Activated T-cell treated with anti-CD3 and anti-CD28 coated beads, Interleukin-2, amount 50 U/mL, for 4 hours (primary cell): ENCODE data around the gene PRDM16. TPM values are rescaled to one million over a fixed set of nuclear protein-coding genes. Genes with fewer than 3 reads are reported as not detected.

Experiments
- ATAC-seq, 2 donors: fragments of 200-7000 bp; cut with Tn5 transposase; one replicate each; pipeline ENCODE4 v1.10.0; 2021
- DNase-seq: peaks from one replicate; pipeline ENCODE4 v3.0.0-alpha.2; 2020
- H3K27me3 Mint-ChIP-seq: one replicate; pipeline ENCODE4 v1.8.0; 2021; ENCODE audit warnings: low read depth, mixed read lengths
- H3K36me3 Mint-ChIP-seq: one replicate; pipeline ENCODE4 v1.8.0; 2022; ENCODE audit warnings: mixed read lengths; ENCODE audit not compliant: insufficient read depth
- H3K4me1 Mint-ChIP-seq: one replicate; pipeline ENCODE4 v1.8.0; 2021; ENCODE audit warnings: low read depth, mixed read lengths
- H3K4me3 Mint-ChIP-seq: one replicate; pipeline ENCODE4 v1.8.0; 2021; ENCODE audit warnings: mild to moderate bottlenecking, moderate library complexity, mixed read lengths
- H3K9me3 Mint-ChIP-seq: one replicate; pipeline ENCODE4 v1.8.0; 2021; ENCODE audit warnings: mixed read lengths
- total RNA-seq, 3 donors: library from RNA; stranded (reverse); gene quantifications; one replicate each; pipeline ENCODE4 v1.2.1, GENCODE V29; 2021

The PRDM16 gene
- total RNA-seq, 3 donors from 2014 or later: 0.05 to 0.22 TPM; not detected in 1

DNA sequence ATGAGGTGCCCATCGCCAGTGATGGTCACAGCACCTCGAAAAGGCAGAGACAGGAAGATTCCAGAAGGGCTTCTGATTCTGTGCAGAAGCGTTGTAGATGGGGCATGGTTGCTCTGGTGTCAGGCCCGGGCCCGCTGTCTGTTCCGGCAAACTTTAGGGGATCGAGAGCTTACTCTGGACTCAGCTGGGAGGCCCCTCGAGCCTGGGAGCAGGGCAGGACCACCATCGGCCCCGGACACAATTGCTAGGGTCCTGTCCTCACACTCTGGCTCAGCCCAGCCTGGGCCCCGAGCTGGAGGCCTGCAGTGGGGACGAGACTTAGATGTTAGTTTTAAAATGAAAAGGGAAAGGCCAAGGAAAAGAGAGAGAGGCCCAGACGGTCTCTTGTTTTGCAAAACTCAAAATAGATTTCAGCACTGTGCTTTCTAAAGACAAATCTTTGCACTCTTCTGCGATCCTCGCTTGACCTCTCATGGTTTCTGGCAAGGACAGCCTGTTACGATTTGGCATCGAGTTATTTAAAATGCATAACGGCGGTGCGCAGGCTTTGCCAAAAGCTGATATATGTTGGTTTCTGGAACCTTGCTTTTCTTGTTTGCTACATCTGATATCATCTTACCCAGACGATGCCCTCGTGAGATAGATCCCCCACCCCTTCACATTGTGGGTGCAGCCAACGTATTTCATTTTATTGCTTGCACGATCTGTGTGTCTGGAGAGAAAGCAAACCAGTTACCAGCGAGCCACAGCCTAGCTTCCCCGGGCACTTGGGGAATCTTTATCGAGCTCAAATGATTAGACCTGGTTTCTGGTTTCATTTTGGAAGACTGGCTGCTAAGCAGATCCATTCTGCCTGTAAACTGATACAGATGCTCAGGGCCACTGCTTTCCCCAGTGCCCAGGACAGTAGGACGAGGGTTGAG lies 58.0 kb downstream of the PRDM16 start:
- Mint-ChIP-seq H3K4me3 (no peak overlapping the region), H3K4me1 (no peaks in the 10 kb centered on the region), H3K27me3 (no peaks in the 10 kb centered on the region), H3K9me3 (no peaks in the 10 kb centered on the region), H3K36me3 (no peaks in the 10 kb centered on the region)
- ATAC-seq (no peak), DNase-seq (no peak)

DNA sequence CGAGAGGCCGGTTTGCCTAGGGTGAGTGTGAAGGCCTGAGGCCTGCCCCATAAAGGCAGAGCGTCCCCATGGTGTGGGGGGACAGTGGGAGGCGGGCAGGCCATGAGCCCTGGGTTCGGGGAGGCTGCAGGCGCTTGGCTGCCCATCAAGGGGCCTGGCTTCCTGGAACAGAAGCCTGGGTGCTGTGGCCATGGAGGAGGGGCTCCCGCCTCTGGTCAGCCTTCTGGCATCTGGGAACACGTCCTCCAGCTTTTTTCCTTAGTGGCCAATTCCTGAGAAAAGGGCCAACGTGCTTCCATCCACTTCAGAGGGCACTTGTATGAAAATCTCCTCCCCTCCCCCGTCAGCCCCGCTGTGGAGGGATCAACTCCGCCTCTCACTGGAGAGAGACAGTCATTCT lies 58.7 kb downstream of the PRDM16 start:
- Mint-ChIP-seq H3K36me3 (no peaks in the 10 kb centered on the region), H3K4me1 (no peaks in the 10 kb centered on the region), H3K27me3 (no peaks in the 10 kb centered on the region), H3K4me3 (no peak overlapping the region), H3K9me3 (no peaks in the 10 kb centered on the region)
- ATAC-seq (no peak), DNase-seq (no peak)

DNA sequence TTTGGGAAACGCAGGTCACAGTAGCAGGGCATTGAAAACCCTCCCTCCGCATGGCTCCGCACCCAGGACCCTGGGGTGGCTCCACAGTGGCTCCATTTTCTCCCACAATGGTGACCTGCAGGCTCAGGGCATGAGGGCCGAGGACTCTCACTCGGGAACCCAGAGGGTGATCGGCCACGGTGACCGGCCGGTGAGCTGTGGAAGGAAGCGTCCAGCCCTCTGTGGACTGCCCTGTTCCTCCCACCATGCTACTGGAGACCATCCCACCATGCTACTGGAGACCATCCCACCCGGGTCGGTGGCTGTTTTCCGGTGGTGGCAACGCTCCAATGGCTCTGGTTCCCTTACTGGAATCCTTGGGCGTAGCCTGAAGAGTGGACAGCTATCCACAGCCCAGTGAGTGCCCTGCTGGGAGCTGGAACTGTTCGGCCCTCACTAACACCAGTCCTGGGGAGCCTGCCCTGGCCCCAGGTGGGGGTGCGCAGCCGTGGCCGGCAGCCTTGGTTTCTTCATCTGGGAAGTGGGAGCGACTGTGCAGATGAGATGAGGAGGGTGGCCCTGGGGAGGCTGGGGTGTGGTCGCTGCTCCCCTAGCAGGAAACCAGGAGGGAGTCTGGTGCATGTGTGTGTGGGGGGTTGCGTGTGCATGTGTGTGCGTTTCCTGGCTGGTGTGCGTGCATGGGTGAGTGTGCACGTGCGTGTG lies 59.6 kb downstream of the PRDM16 start:
- no peak for ATAC-seq
- Mint-ChIP-seq H3K9me3 (no peaks in the 10 kb centered on the region), H3K27me3 (no peaks in the 10 kb centered on the region), H3K4me3 (no peak overlapping the region), H3K36me3 (no peaks in the 10 kb centered on the region), H3K4me1 (no peaks in the 10 kb centered on the region)
- DNase-seq: no peak

DNA sequence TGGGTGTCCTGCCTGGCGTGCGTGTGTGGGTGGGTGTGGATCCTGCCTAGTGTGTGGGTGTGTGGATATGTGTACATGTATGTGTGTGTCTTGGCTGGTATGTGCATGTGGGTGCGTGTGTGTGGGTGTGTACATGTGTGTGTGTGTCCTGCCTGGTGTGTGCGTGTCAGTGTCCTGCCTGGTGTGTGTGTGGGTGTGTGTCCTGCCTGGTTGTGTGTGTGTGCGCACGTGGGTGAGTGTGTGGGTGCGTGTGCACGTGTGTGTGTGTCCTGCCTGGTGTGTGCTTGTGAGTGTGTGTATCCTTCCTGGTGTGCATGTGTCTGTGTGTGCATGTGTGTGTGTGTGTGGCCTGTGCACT lies 60.1 kb downstream of the PRDM16 start:
- ATAC-seq (no peak), DNase-seq (no peak)
- Mint-ChIP-seq H3K27me3 (peaks cover 2% of the 10 kb centered on the region), H3K4me1 (no peaks in the 10 kb centered on the region), H3K9me3 (no peaks in the 10 kb centered on the region), H3K4me3 (no peak overlapping the region), H3K36me3 (no peaks in the 10 kb centered on the region)

DNA sequence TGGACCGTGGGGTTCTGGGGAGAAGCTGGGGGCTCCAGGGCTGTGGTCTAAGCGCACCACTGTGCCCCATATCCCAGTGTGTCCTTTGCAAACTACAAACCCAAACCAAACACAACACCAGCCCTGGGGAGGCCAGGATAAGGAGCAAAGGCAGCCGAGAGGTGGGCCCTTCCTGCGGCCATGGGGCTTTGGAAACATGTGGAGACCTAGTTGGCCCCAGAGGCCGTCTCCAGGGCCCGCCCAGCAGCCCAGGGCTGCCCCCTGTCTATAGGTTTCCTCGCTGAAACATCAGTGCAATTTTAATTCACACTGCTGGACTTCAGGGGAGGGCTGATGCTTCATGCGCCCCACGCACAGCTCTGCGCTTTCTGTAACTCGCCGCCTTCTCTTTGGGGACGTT lies 61.3 kb downstream of the PRDM16 start:
- Mint-ChIP-seq H3K4me3 (no peak overlapping the region), H3K36me3 (no peaks in the 10 kb centered on the region), H3K4me1 (no peaks in the 10 kb centered on the region), H3K27me3 (peaks cover 4% of the 10 kb centered on the region), H3K9me3 (no peaks in the 10 kb centered on the region)
- ATAC-seq (no peak), DNase-seq (no peak)

DNA sequence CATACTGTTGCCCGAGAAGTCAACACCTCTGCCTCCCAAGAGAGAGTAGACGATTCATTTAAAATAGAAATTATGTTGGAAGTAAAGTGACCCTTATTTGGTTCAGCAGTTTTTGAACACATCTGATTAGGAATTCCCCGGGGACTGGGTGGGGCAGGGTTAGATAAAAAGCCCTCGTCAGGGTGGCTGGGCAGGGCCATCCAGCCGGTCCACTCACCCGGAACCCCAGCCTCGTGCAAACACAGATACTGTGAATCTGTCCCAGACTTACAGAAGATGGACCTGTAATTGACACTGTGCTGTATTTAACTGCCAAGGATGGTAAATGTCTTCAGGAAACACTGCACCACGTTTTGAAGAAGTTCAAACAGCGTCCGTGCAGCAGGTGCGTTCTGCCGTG lies 63.7 kb downstream of the PRDM16 start:
- Mint-ChIP-seq H3K4me1 (no peaks in the 10 kb centered on the region), H3K27me3 (peaks cover 4% of the 10 kb centered on the region), H3K4me3 (no peak overlapping the region), H3K36me3 (no peaks in the 10 kb centered on the region), H3K9me3 (no peaks in the 10 kb centered on the region)
- no peak for ATAC-seq
- no peak for DNase-seq

DNA sequence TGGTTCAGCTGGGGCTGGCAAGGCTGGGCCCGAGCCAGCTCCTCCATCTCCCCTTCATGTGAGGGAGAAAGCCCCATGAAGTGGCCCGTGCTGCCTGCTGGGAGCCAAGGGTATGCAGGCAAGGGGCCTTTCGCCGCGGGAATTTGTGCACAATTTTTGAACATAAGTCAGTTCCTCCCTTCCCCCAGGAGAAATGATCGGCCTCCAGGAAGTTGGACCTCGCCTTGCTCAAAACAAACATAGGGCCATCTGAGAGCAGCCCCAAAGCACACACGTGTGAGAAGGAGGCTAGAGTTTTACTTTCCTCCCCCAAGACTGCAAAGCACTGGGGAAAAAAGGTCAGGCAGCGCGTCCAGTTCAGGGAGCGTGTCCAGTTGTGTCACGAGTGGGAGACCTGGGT lies 64.7 kb downstream of the PRDM16 start:
- Mint-ChIP-seq H3K27me3 (peaks cover 4% of the 10 kb centered on the region), H3K36me3 (no peaks in the 10 kb centered on the region), H3K4me3 (no peak overlapping the region), H3K9me3 (no peaks in the 10 kb centered on the region), H3K4me1 (no peaks in the 10 kb centered on the region)
- ATAC-seq: no peak
- DNase-seq: no peak

DNA sequence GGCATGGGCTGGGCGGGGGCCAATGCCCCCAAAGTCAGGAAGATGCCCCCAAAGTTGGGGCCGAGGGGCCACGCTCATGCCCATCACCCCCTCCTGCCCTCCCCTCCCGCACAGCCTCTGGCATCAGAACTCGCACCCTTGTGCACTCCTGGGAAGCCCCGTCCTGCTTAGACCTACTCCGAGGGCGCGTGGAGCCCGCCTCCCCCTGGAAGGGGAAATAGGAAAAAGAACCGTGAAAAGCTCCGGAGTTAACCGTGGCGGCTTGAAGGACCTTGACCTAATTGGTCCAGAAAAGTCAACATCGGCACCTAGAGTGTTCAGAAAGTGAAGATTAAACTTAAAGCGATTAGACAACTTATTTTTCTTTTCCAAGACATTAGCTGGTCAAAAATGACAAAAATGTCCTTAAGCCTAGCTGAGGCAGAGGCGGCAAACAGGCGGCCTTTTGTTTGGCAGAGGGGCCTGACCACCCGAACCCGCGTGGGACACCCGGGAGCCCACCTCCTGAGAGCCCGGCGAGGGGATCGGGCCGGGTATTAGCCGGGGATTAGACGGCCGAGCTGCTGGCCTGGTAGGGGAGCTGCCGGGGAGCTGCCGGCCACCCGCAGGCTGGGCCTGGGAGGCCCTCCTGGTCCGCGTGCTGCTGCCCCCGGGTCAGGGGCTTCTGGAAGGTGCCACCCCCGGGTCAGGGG lies 65.5 kb downstream of the PRDM16 start:
- peaks cover 4% of the 10 kb centered on the region for H3K27me3 Mint-ChIP-seq
- H3K4me3 Mint-ChIP-seq: no peak overlapping the region
- no peak for DNase-seq
- no peak for ATAC-seq
- H3K36me3 Mint-ChIP-seq: no peaks in the 10 kb centered on the region
- no peaks in the 10 kb centered on the region for H3K4me1 Mint-ChIP-seq
- no peaks in the 10 kb centered on the region for H3K9me3 Mint-ChIP-seq

DNA sequence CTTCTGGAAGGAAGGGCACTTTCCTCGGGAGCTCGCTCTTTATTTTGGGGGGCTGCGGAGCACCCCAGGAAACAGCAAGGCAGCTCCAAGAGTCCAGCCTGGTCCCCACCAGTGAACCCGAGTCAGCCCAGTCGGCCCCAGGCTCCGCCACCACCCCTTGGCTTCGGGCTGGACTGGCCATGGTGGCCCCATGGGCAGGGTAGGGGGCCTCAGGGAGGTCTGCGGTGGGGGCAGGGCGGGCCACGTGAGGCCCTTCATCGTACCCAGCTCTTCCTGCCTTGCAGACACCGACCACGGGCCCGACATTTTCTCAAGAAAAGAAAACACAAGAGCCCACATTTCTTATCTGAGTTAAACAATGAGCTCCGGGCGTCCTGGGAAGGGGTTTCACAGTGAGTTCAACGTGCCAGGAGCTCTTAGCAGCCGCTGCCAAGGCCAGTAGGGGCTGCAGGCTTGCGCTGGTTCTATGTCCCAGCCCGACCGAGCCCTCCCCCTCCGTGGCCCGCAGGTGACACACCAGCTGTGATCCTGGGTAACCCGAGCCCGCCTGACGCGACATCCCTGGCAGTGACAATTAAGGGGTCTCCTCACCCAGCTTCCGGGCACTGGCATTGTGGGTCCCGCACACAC lies 66.2 kb downstream of the PRDM16 start:
- Mint-ChIP-seq H3K4me3 (no peak overlapping the region), H3K36me3 (no peaks in the 10 kb centered on the region), H3K4me1 (no peaks in the 10 kb centered on the region), H3K27me3 (peaks cover 4% of the 10 kb centered on the region), H3K9me3 (no peaks in the 10 kb centered on the region)
- no peak for ATAC-seq
- DNase-seq: no peak

DNA sequence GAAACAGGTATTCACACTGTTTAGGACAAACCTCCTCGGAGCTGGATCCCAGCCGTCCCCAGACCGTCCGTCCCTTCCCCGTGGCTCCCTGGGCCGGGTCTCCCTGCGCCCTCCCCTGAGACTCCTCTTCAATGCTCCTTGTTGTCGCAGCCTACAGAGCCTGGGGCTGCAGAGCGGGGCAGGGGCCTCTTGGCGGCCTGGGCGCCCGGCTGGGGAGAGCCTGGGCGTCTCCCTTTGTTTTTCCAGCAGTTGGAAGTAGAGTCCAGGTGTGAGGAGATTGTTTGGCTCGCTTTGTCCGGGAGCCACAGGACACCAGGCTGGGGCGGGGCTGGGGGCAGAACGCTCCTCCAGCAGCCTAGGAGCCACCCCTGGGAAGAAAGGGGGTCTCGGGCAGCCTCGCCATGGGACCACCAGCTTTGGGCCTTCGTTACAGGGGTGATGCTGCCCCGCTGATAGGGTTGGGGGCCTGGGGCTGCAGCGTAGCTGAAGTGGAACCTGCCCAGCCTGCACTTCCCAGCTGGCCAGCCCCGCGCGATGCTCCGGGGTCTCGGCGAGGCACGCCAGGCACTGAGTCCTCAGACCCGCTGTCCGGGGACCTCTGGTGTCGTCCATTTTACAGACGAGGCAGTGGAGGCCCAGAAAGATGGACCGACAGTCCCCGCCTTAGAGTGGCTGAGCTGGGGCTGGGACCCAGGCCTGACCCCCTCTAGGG lies 66.9 kb downstream of the PRDM16 start:
- ATAC-seq (no peak), DNase-seq (no peak)
- Mint-ChIP-seq H3K4me3 (no peak overlapping the region), H3K9me3 (no peaks in the 10 kb centered on the region), H3K4me1 (no peaks in the 10 kb centered on the region), H3K27me3 (peaks cover 4% of the 10 kb centered on the region), H3K36me3 (no peaks in the 10 kb centered on the region)

DNA sequence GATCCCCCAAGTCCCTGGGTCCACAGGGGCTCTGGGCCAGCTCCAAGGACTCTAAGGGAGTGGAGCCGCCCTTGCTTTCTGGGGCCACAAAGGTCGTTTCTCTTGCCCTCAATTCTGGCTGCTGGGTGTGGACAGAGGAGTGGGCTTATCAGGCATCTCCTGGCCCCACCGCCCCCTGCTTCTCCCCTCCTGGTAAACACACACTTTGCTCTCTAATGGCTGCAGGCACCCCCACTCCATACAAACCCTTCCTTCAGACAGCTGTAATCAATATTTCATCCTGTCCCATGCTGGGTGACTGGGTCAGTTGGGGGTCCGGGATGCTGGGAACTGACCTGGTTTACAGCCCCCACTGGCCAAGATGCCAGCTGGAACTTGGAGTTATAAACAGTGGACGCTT lies 67.5 kb downstream of the PRDM16 start:
- DNase-seq (no peak), ATAC-seq (no peak)
- Mint-ChIP-seq H3K4me3 (no peak overlapping the region), H3K27me3 (peaks cover 4% of the 10 kb centered on the region), H3K4me1 (no peaks in the 10 kb centered on the region), H3K36me3 (no peaks in the 10 kb centered on the region), H3K9me3 (no peaks in the 10 kb centered on the region)

DNA sequence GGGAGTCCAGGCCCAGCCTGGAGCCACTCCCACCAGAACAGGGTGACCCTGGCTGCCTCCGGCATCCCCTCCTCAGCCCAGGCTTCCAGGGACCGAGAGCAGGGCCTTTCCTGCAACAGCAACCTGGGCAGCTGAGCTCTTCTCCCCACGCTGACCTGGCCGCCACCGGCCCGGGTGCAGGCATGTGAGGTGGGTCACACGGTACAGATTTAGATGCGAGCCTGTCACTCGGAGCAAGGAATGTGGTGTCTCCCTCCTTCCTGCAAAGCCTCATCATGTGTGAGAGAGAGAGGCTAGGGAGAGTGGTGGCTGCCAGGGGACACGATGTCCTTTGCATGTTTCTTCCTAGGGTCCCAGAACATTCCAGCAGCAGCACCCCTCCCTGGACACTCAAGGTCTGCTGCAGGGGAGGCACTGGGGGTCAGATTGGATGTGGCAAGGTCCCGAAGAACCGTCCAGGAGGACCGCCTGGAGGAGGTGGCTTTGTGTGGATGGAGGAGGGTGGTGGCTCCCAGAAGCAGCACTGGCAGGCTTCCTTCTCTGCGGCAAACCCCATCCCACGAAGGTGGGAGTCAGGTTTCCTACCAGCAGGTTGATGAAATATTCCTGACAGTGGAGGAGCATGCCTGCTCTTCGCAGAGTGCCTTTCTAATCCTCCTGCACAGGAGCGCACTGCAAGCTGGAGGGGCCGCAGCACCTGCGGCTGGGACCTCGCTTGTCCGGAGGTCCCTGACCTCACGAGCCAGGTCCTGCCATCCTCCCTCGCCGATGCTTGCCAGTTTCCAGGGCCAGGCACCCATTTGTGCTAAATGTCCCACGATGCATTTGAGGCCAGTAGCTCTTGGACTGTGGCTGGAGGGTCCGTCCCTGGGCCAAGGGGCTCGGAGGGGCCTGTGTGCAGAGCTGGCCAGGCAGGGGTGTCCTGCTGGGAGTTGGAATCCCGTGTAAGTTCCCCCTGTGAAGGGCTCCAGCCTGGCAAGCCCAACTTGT lies 68.4 kb downstream of the PRDM16 start:
- ATAC-seq: no peak
- Mint-ChIP-seq H3K36me3 (no peaks in the 10 kb centered on the region), H3K9me3 (no peaks in the 10 kb centered on the region), H3K4me3 (no peak overlapping the region), H3K4me1 (no peaks in the 10 kb centered on the region), H3K27me3 (peaks cover 4% of the 10 kb centered on the region)
- no peak for DNase-seq

DNA sequence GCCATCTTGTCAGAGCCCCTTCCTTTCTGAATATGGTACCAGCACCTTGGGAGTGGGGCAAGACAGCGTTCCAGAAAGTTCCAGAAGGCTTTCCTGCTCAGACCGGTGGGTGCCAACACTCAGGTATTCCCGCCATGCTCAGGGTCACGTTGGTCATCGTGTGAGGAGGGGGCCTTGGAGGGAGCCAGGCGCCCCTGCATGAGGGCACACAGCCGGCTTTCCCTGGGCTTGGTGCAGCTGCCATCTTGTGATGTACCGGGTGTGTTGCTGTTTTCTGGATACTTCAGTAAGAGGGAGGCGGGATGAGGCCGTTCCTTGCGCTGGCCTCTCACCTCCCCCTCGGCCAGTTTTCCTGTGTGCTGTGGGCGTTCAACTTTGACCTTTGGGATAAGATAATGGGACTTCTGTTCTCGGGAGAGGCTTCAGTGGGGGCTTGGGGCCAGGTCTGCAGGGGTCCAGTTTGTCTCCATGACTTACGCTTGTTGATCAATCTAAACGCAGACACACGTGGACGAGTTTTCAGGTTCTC lies 69.7 kb downstream of the PRDM16 start:
- Mint-ChIP-seq H3K9me3 (no peaks in the 10 kb centered on the region), H3K4me1 (no peaks in the 10 kb centered on the region), H3K4me3 (no peak overlapping the region), H3K27me3 (peaks cover 3% of the 10 kb centered on the region), H3K36me3 (no peaks in the 10 kb centered on the region)
- ATAC-seq: no peak
- no peak for DNase-seq
